NB4 (cell line): ENCODE measurements around the gene IFNL1.
A peak's percentile ranks its signal among the peaks of the same experiment; 100 is the strongest.
"Not testable (repeated sequence)": the region's sequence is repeated elsewhere in the genome, so short reads cannot be mapped to it uniquely, and the experiment has no call there.

Experiments
- DNase-seq: peaks from one replicate; pipeline ENCODE4 v3.0.0; 2010; ENCODE audit warnings: low read depth
- H3K4me3 ChIP-seq: one replicate; pipeline ENCODE4 v1.5.1; 2011; ENCODE audit warnings: mild to moderate bottlenecking, low read depth, low read length, moderate library complexity
- MYC ChIP-seq: IDR thresholded peaks from 2 replicates; pipeline ENCODE4 v1.6.1; 2011; ENCODE audit warnings: low read depth, low read length
- POLR2A ChIP-seq: IDR thresholded peaks from 2 replicates; pipeline ENCODE4 v1.6.1; 2011; ENCODE audit warnings: mild to moderate bottlenecking; ENCODE audit not compliant: insufficient read length; ENCODE audit errors: extremely low read depth
- TF ChIP-seq, protein P1 (sequence below): IDR thresholded peaks from one replicate; pipeline ENCODE4 v1.5.1; 2012; ENCODE audit warnings: low read depth, low read length
- TF ChIP-seq, protein P2 (sequence below): IDR thresholded peaks from 2 replicates; pipeline ENCODE4 v1.6.1; 2011; ENCODE audit warnings: low read depth, low read length

The IFNL1 gene

DNA sequence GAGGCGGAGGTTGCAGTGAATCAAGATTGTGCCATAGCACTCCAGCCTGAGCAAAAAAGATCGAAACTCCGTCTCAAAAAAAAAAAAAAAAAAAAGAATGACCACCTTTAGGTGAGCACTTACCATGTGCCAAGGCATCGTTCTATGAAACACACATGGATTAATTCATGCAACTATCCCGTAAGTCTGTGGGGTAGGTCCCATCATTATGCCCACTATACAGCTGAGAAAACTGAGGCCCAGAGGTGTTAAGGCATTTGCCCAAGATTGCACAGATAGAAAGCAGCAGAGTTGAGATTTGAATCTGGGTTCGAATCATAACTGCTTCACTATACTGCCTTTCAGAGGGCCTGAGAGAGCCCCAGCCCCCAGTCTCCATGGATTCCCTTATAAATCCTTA is 37.3 kb downstream of the IFNL1 start:
- TF ChIP-seq, protein P1, sequence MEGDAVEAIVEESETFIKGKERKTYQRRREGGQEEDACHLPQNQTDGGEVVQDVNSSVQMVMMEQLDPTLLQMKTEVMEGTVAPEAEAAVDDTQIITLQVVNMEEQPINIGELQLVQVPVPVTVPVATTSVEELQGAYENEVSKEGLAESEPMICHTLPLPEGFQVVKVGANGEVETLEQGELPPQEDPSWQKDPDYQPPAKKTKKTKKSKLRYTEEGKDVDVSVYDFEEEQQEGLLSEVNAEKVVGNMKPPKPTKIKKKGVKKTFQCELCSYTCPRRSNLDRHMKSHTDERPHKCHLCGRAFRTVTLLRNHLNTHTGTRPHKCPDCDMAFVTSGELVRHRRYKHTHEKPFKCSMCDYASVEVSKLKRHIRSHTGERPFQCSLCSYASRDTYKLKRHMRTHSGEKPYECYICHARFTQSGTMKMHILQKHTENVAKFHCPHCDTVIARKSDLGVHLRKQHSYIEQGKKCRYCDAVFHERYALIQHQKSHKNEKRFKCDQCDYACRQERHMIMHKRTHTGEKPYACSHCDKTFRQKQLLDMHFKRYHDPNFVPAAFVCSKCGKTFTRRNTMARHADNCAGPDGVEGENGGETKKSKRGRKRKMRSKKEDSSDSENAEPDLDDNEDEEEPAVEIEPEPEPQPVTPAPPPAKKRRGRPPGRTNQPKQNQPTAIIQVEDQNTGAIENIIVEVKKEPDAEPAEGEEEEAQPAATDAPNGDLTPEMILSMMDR, result no peak
- TF ChIP-seq MYC (no peak), POLR2A (no peak)
- TF ChIP-seq, protein P2, sequence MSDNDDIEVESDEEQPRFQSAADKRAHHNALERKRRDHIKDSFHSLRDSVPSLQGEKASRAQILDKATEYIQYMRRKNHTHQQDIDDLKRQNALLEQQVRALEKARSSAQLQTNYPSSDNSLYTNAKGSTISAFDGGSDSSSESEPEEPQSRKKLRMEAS, result no peak
- H3K4me3 ChIP-seq, result no peak overlapping the region
- no peak for DNase-seq

- peak overlapping the region; percentile 83 for H3K4me3 ChIP-seq
- no peak for DNase-seq
- TF ChIP-seq, protein P1, result no peak
- TF ChIP-seq, protein P2, result no peak
- TF ChIP-seq MYC (no peak), POLR2A (no peak)
Measured at GRCh38 chr19:39334444-39334976, 38.3 kb downstream of the IFNL1 start.

- peak; percentile 58 for DNase-seq
- peak overlapping the region; percentile 83 for H3K4me3 ChIP-seq
- TF ChIP-seq POLR2A (no peak), MYC (no peak)
- TF ChIP-seq, protein P2, result no peak
- TF ChIP-seq, protein P1, result no peak
Measured at GRCh38 chr19:39335168-39335548, 39.0 kb downstream of the IFNL1 start.

DNA sequence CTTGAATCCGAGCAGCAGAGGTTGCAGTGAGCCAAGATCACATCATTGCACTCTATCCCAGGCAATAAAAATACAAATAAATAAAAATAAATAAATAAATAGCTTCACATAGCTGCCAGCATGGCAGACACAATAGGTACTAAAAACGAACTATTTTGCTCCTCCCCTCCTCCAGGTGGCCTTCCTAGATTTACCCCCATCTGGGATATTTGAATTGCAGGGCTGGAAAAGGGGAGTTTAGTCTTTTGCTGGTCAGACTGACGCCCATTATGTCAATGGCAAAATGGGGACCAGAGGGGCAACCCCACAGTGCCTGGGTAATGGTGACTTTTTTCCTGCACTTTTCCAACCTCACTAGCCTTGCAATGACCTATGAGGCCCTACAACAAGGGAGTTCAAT is 40.3 kb downstream of the IFNL1 start:
- DNase-seq, result no peak
- no peak overlapping the region for H3K4me3 ChIP-seq
- TF ChIP-seq, protein P1, result no peak
- TF ChIP-seq MYC (no peak), POLR2A (no peak)
- TF ChIP-seq, protein P2, result no peak

- TF ChIP-seq POLR2A, result no peak
- no peak for TF ChIP-seq MYC
- TF ChIP-seq, protein P1, result no peak
- TF ChIP-seq, protein P2, result no peak
Measured at GRCh38 chr19:39339674-39340073, 43.5 kb downstream of the IFNL1 start.

DNA sequence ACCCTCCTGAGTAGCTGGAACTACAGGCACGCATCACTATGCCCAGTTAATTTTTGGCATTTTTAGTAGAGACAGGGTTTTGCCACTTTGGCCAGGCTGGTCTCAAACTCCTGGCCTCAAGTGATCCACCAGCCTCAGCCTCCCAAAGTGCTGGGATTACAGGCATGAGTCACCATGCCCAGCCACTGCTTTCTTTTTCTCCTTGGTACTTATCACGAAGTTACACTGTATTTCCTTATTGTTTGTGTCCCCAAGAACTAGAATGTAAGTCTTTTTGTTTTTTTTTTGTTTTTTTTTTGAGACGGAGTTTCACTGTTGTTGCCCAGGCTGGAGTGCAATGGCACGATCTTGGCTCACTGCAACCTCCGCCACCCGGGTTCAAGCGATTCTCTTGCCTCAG is 43.9 kb downstream of the IFNL1 start:
- not testable (repeated sequence) for DNase-seq, H3K4me3 ChIP-seq

More at GRCh38 chr19:39339674-39340073, 43.5 kb downstream of the IFNL1 start:
- DNase-seq, result no peak
- no peak overlapping the region for H3K4me3 ChIP-seq
